GM19239 (cell line): ENCODE measurements around the gene FGF14.

ENCODE experiments used
- DNase-seq: peaks from one replicate; pipeline ENCODE4 v3.0.0; 2011; ENCODE audit warnings: low spot score; ENCODE audit not compliant: insufficient read length
- FAIRE-seq: peaks from 2 replicates; lab custom pipeline; 2011; peaks lifted over from hg19 to GRCh38; lab: Jason Lieb, UNC

The FGF14 gene

DNA sequence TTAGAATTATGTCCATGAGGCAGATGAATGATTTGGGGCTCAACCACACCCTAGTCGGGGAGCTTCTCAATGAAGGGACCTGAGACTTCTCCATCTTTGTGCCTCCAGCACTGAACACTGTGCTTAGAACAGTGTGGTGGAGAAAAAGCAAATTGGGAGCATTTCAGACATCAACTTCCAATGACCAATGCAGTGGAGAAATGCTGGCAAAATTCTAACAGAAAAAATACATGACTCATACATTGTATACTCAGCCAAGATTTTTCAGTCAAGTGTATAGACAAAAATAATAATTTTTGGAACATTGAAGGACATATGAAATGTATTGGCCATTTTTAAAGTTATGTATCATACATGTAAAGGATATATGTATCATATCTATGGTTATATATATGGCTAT lies 134.7 kb downstream of the FGF14 start:
- DNase-seq (no peak), FAIRE-seq (no peak)

DNA sequence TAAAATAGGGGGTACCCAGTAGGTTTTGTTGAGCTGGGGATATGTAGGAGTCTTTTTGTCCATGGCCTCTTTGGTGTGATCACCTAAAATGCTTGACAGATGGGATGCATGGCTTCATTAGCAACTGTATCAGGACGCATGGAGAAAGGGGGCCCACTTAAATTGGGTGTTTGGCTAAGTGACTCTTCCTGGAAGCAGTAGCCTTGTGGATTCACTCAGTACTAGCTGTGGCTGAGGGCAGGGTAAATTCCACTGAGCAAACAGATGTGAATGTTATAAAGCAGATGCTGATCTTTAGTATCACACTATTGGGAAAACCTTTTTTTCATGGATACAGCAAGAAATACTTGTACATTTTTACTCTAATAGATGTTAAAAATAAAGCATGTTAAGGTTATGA lies 140.0 kb downstream of the FGF14 start:
- no peak for FAIRE-seq

DNA sequence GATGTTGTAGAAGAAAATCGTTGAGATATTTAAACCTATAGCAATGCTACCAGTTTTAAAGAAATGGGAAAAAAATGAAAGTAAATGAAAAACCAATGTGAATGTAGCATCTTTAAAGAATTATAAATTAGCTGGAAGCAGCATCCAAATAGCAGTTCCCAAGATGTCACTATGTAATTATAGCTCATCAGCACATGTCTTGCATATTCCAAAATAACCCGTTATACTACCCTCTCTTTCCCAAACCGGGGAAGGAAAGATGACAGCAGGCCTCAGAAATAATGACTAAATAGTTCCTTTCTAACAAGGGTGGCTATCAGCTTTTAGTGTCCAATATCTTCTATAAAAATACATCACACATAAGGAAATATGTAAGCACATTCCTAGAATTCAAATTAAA lies 140.5 kb downstream of the FGF14 start:
- DNase-seq (no peak), FAIRE-seq (no peak)

More for the DNA sequence above, 140.0 kb downstream of the FGF14 start:
- DNase-seq = no peak

DNA sequence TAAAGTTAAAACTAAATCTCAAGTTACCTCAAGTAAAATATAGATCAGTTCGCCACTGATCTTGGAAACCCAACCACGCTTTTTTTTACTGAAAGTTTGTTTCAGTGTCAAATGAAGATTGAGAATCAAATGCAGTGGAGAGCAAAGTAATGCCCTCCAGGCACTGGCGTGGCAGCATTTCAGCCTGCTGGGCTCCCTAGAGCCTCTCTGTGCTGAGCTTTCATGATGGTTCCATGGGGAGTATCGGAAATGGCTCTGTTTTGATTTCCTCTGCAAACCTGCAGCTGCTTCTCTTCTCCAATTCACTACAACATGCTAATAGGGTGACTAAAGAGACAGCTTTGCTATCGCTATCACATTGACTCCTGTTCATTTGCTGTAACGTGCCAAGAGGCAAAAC lies 141.6 kb downstream of the FGF14 start:
- FAIRE-seq = no peak
- no peak for DNase-seq

DNA sequence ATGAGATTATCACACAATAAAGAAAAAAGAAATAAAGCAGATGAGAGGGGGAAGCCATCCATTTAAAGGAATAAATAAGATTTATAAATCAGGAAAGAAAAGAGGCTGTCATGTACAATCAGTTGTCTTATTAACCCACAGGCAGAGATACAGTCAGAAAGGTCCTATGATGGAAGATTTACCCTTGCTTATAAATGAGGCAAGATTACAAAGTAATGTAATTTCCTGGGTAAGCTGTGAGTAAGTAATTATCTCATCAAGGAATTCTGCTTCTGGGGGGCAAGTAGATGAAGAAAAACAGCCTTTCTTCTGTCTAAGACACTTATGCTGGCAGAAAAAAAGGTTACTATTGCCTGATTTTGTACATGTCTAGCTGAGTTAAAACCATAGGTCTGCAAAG lies 146.4 kb downstream of the FGF14 start:
- DNase-seq (no peak), FAIRE-seq (no peak)

DNA sequence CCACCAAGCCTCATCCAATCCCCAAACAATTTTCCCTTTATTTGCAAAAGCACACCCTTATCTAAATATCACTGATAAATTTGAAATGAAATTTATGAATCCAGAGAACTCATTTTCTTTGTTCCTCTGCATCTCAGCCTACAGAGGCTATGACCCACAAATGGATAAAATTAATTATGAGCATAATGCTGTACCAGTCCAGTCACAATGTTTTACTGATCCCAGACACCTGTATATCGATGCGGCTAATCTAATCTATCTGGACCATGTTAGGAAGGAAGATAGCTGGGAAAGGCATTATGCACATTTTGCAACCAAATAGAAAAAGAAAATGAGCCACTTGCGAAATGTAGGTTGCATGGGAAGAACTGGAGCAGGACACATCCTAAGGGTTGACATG lies 150.0 kb downstream of the FGF14 start:
- DNase-seq (no peak), FAIRE-seq (no peak)

DNA sequence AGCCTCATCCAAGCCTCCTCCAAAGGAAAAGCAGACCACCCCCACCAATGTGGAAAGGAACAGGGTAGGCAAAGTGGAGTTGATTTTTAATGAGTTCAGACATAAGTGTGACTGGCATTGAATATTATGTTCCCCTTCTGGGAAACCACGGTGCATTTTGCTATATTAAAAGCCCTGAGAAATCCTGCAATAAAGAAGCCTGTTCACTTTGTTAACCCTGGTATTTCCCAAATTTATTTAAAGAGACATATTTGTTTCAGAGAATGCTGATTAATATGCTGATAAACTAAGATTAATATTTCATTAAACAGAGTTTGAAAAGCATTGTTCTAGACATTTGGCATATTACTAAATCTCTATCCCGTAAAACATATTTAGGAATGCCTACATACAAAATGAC lies 151.4 kb downstream of the FGF14 start:
- no peak for FAIRE-seq
- DNase-seq = no peak

DNA sequence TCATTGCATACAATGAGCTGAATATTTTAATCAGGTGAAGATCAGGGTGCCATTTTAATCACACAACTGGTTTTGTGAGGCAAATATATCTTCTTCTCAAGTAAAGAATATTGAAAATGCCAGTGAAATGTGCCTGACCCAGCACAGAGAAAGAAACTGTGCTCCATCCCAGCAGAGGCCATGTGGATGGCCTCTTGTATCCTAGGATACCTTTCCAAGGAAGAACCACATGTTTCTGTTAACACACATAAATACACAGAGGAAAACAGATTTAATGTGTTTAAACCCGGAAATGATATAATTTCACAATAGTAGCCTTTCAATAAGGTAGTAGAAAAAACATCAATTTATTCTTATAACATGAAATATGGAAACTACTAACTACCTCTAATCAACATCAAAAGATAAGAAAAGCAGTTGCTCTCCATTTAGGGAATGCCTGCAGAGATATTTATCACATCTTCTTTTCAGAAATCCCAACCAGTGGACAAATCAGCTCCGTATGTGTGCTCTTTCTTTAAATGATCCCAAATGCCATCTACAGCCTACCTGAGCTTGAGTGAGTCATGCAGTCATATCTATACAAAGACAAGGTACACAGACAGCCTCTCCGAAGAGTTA lies 157.1 kb downstream of the FGF14 start:
- DNase-seq (no peak), FAIRE-seq (no peak)

DNA sequence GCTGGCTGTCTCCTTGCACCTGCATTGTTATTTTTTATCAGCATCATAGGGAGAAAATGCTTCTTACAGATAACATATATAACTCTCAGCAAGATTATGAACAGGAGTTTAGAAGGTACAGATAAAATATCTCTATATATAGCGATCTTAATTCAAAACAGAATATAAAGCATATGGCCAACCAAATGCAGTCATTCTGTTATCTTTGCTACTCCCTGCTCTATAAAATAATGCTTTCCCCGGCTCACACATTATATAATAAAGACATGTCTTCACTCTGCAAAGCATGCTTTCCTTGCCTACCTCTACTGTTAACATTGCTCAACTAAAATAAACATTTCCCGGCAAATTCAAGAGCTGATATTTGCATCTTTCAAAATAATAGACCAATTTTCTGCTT lies 161.7 kb downstream of the FGF14 start:
- DNase-seq (no peak), FAIRE-seq (no peak)

DNA sequence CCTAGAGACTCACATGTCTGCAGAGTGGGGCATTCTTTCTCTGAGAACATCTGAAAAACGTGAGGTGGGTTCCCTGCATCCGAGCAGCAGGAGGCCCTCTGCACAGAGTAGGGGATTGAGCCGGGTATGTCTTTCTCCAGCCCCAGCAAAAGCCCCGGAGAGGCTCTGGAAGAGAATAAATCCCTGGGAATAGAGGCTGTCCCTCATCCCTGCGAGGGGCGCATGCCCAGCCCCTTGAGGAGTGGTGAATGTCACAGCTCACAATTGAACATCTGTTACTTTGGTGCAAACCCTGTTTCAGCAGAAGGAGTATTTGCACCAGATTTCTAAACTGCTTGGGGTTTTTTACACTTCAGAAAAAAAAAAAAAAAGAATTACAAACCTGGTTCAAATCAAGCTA lies 164.6 kb downstream of the FGF14 start:
- DNase-seq = no peak
- FAIRE-seq = no peak

DNA sequence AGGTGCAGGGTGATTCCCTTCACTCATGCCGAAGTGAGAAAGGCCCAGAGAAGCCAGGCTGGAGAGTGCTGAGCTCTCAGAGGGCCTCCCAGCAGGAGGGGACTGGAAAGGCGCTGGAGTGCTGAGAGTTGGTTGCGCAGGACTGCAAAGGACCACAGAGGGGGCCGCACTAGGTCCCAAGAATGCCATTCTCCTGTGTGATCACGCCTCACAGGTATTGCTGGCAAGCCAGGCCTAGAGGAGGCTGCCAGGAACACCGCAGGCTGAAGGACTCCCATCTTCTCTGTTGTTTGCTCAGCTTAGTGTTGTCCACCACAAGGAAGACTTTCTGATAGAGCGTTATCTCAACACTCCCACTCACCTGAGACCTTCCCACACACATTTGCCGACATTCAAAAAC lies 165.0 kb downstream of the FGF14 start:
- DNase-seq = no peak
- no peak for FAIRE-seq

DNA sequence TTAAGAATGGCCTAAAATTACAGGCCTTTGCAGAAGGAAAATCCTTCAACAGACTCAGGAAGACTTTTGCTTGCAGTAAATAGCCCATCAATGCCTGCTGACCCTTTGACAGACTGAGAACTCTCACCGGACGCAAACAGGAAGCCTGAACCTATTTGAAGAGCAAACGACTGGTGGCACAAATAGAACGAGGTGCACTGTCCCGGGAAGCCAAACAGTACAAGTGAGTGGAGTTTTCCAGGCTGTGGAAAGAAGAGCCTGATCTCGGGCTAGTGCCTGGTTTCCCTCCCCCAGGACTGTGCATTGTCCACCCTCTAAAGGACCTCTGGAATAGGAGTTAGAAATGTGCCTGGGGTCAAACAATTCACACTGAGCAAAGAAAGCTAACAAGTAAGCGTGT lies 165.5 kb downstream of the FGF14 start:
- no peak for FAIRE-seq
- no peak for DNase-seq

DNA sequence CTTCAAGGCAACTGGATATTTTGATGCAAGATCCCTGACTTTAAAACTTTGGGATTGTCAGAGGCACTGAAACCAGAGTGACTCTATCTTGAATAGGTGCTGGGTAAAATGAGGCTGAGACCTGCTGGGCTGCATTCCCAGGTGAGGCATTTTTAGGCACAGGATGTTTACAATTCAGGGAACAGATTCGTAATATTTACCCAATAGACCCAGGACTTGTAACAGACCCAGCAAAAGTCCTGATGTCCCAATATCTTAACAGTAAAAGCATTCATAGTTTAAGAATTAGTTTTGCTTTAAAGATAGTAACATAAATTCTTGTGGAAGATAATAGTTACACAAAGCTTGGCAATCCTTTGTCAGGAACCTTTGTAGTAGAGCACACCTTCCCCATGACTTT lies 166.2 kb downstream of the FGF14 start:
- DNase-seq (no peak), FAIRE-seq (no peak)

DNA sequence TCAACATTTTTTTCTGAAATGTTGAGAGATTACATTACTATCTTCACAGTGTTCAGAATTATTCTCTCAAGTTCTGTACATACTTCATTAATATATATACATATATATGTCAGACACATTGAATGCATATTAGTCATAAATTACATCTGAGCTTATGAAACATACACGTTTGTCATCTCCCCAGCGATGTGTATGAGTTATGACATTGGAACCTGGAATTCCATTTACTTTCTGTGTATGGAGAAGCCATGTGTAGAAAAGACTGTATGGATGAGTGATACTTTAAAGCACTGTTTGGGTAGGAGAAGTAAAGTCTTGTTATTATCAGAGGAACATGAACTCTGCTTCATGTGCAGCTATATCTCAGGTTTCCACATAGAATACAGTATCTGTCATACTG lies 167.2 kb downstream of the FGF14 start:
- no peak for FAIRE-seq
- DNase-seq = no peak

DNA sequence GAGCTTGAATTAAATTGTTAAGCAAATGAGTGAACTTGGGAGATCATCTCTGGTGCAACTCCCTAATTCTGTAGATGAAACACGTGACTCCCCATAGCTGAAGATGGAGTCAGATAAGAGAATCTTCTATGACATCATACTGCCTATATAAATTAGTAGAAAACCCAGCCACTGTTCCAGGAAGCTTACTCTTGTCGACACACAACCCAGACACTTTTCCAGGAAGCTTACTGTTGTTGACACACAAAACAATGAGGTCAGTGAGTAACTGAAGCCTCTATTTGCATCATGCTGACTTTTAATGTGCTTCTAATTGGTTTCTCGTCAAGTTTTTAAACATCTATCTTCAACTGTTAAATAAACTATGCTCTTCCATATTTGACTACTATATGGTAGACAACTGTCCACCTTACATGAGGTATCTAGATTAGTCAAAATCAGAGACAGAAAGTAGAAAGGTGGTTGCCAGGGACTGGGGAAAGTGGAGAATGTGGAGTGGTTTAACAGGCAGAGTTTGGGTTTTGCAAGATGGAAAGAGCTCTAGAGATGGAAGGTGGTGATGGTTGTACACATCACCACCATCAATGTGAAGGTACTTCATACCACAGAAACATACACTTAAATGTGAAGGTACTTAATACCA lies 168.2 kb downstream of the FGF14 start:
- FAIRE-seq = no peak

DNA sequence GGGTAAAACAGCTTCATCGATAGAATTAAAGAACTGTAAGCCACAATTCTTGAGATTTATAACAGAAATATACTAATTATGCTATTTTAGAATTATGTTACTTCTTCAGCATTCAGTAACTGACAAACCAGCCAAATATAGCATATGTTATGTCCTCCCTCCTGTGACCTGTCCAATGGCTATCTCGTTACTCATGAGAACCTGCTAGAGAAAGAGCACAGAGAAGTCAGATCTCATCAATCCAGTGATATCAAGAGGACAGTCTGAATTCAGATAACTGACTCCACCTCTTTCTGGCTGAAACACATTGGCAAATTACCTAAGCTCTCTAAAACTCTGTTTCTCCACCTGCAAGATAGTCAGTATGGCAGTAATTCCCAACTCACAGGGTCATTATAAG lies 170.4 kb downstream of the FGF14 start:
- FAIRE-seq (no peak), DNase-seq (no peak)

More for the DNA sequence above, 168.2 kb downstream of the FGF14 start:
- no peak for DNase-seq

DNA sequence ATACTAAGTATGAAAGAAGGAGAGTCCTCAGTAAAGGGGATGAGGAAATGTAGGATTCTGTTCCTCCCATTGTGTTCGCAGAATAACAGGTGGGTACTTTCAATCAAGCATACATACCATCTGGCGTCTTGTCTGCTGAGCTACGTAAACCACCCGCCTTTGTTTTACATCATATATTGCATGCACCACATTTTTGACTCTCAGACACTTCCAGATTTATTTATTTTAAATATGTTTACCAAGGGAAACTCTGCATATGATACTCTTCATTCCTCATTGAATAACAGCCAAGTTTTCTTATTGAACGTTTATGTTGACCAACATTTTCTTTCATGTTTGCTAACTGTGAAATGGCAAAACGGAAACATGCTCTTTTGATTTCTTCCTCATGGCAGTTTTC lies 174.1 kb downstream of the FGF14 start:
- FAIRE-seq = no peak
- no peak for DNase-seq

DNA sequence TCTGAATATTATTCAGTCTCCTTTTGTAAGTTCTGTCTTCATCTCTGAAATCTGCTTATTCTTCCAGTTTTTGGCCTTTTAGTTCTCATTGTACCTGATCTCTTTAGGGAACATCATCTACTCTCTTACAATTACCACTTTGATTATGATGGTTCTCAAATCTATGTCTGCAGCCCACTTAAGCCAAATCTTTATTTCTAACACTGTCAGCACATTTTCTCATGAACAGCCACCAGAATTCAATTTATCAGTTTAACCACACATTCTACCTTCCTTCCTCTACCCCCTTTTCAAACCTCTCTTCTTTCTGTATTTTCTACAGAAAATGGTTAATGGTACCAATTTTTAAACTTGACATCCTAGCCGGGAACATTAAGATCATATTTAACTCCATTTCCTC lies 175.3 kb downstream of the FGF14 start:
- DNase-seq (no peak), FAIRE-seq (no peak)

DNA sequence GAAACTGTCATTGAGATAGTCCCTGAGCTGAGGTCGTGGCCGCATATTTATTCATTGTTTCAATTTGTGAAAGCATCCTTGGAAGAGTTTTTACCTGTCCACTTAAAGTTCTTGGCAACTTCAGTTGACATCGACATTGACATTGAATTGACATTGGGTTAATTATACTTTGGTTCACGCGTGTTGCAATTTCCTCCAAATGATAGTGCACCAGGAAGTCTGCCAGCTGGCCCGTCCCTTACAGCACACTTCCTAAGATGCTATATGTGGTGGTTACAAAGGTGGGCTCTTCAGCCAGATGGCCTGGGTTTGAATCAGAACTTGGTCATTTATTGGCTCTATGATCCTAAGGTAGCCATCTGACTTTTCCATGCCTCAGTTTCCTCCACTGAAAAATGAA lies 176.0 kb downstream of the FGF14 start:
- FAIRE-seq (no peak), DNase-seq (no peak)

DNA sequence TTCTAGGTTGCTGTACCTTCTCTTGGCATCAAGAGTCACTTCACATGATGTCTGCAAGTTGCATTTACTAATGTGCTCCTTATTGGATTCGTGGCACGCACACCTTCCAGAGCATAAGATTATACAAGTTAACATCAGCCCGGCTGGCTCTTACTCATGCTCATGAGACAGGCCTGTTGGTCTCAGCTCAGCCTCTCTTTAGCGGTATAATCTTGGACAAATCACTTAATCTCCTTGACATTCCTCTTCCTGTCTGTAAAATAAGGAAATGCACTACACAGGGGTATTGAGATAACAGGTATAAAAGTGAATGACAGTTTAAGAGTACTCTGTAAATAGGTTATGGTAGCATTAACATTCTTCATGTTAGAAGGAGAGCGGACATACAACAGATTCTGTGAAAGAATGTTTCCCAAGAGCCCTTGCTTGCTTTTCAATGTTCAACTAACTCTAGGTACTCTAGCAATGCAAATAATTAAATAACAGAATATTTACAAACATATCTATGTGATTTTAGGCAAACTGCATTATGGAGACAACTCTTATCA lies 181.1 kb downstream of the FGF14 start:
- FAIRE-seq (no peak), DNase-seq (no peak)

DNA sequence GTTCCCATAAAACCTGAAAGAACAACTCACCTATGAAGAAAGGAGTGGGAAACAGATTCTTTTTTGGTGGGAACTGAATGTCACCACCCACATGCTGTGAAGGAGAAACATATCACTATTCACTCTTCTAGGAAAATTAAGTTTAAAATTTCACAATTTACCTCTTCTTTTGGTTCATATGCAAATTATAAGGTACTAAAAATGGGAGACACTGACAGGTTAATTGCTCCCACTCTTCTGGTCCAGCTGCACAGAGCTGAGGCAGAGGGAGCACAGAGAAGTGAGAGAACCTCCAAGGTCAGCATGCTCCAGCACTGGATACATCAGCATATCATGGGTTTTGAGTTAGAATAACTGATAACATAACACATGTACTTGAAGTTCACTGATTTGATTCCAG lies 186.9 kb downstream of the FGF14 start:
- no peak for FAIRE-seq

DNA sequence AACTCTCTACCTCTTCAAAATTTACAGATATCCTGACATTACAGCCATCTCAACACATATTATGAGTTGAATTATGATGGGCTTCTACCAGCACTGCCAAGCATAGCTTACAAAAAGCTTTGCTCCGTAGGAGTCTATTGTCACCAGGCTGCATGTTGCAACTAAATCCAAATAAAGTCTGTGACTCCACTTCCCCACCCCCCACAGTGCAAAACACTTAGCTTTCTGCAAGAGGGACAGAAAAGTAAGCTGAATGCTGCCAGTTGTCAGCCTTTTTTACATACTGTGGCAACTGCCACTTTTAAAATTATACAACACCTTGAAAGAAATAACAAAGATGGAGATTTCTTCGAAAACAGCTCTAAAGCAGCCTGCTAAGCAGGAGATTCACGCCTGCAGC lies 189.1 kb downstream of the FGF14 start:
- no peak for DNase-seq
- no peak for FAIRE-seq

More for the DNA sequence above, 186.9 kb downstream of the FGF14 start:
- DNase-seq = no peak
